Neuronal stem cell (in vitro differentiated cells): ENCODE measurements around the gene TMTC2.

Experiments used
- DNase-seq: peaks from one replicate; pipeline ENCODE4 v3.0.0-alpha.2; 2013; ENCODE audit warnings: low spot score
- H2AFZ ChIP-seq: one replicate; pipeline ENCODE4 v1.6.1; 2013; ENCODE audit warnings: mild to moderate bottlenecking, low read length, inconsistent platforms
- H2AK5ac ChIP-seq: 2 replicates; pipeline ENCODE4 v1.6.1; 2013; ENCODE audit warnings: low read depth, mild to moderate bottlenecking, inconsistent platforms, low read length, moderate library complexity, mixed read lengths
- H2BK120ac ChIP-seq: 2 replicates; pipeline ENCODE4 v1.6.1; 2013; ENCODE audit warnings: low read depth, mild to moderate bottlenecking, inconsistent platforms, low read length, moderate library complexity, mixed read lengths
- H2BK12ac ChIP-seq: one replicate; pipeline ENCODE4 v1.6.1; 2013; ENCODE audit warnings: low read length, inconsistent platforms
- H2BK15ac ChIP-seq: 2 replicates; pipeline ENCODE4 v1.6.1; 2013; ENCODE audit warnings: mild to moderate bottlenecking, low read length, inconsistent platforms, mixed read lengths
- H2BK5ac ChIP-seq: one replicate; pipeline ENCODE4 v1.6.1; 2013; ENCODE audit warnings: inconsistent platforms, mild to moderate bottlenecking, low read length, moderate library complexity
- H3K14ac ChIP-seq: one replicate; pipeline ENCODE4 v1.6.1; 2013; ENCODE audit warnings: low read length, inconsistent platforms
- H3K18ac ChIP-seq: 2 replicates; pipeline ENCODE4 v1.6.1; 2013; ENCODE audit warnings: low read length, inconsistent platforms
- H3K23ac ChIP-seq: 2 replicates; pipeline ENCODE4 v1.6.1; 2013; ENCODE audit warnings: low read depth, mild to moderate bottlenecking, mixed read lengths, low read length, inconsistent platforms; ENCODE audit not compliant: poor library complexity
- H3K27ac ChIP-seq: replicated peaks from 3 replicates; pipeline ENCODE4 v1.5.1; 2013; ENCODE audit warnings: low read length, inconsistent platforms
- H3K27me3 ChIP-seq, 3 experiments: 2 replicates each; pipeline ENCODE4 v1.6.1; 2013; ENCODE audit warnings: low read length in 3 of 3, mild to moderate bottlenecking in 2 of 3, inconsistent platforms in 1 of 3, low read depth in 1 of 3, mixed read lengths in 1 of 3, moderate library complexity in 1 of 3; ENCODE audit not compliant: control insufficient read depth in 3 of 3, insufficient read depth in 3 of 3
- H3K36me3 ChIP-seq, 2 donors: replicated peaks in 1 of 2; 2 replicates each; pipeline ENCODE4 v1.6.1; 2013; ENCODE audit warnings: low read length in 2 of 2; ENCODE audit not compliant: control insufficient read depth in 2 of 2, insufficient read depth in 2 of 2
- H3K4ac ChIP-seq: 2 replicates; pipeline ENCODE4 v1.6.1; 2013; ENCODE audit warnings: inconsistent platforms, mild to moderate bottlenecking, low read length, moderate library complexity
- H3K4me1 ChIP-seq, 2 donors: 1 replicate in 1 of 2; 2 replicates in 1 of 2; pipeline ENCODE4 v1.6.1; 2013; ENCODE audit warnings: low read length in 2 of 2, low read depth in 1 of 2; ENCODE audit not compliant: control insufficient read depth in 2 of 2, insufficient read depth in 1 of 2
- H3K4me2 ChIP-seq: one replicate; pipeline ENCODE4 v1.6.1; 2013; ENCODE audit warnings: mild to moderate bottlenecking, low read length, inconsistent platforms; ENCODE audit not compliant: insufficient read depth, poor library complexity, severe bottlenecking
- H3K4me3 ChIP-seq, 2 donors: 2 replicates each; pipeline ENCODE4 v1.5.1; 2013; ENCODE audit warnings: low read length in 2 of 2, mild to moderate bottlenecking in 2 of 2, inconsistent platforms in 1 of 2, moderate library complexity in 1 of 2
- H3K79me1 ChIP-seq: one replicate; pipeline ENCODE4 v1.6.1; 2013; ENCODE audit warnings: low read depth, mild to moderate bottlenecking, inconsistent platforms, low read length, moderate library complexity
- H3K9ac ChIP-seq: one replicate; pipeline ENCODE4 v1.6.1; 2013; ENCODE audit warnings: mild to moderate bottlenecking, low read depth, low read length, inconsistent platforms; ENCODE audit not compliant: poor library complexity
- H3K9me3 ChIP-seq, 2 donors: replicated peaks in 1 of 2; 2 replicates each; pipeline versions ENCODE3 to v1.6.1; 2013; ENCODE audit warnings: low read length in 2 of 2, mild to moderate bottlenecking in 2 of 2, inconsistent platforms in 1 of 2, low read depth in 1 of 2, mixed read lengths in 1 of 2, moderate library complexity in 1 of 2; ENCODE audit not compliant: control insufficient read depth in 2 of 2, insufficient read depth in 1 of 2
- H4K8ac ChIP-seq: one replicate; pipeline ENCODE4 v1.6.1; 2013; ENCODE audit warnings: low read depth, mild to moderate bottlenecking, inconsistent platforms, low read length, moderate library complexity
- H4K91ac ChIP-seq: one replicate; pipeline ENCODE4 v1.6.1; 2013; ENCODE audit warnings: low read length, low read depth, mild to moderate bottlenecking, inconsistent platforms; ENCODE audit not compliant: poor library complexity
- WGBS, 2 donors: extraction: QIAGEN DNeasy Blood & Tissue Kit; methylation state at CpG; one replicate each; pipeline ENCODE4 v1.1.7; 2013; ENCODE audit warnings: missing lambda C conversion rate in 2 of 2, mixed read lengths in 1 of 2; ENCODE audit not compliant: insufficient read length in 2 of 2, insufficient replicate concordance in 1 of 2; ENCODE audit errors: extremely low coverage in 2 of 2; 5-methylcytosine and 5-hydroxymethylcytosine counted together

The TMTC2 gene

GRCh38 chr12:82705774-82706173 lies 19.1 kb downstream of the TMTC2 start:
- peaks cover 0 to 28% of the 10 kb centered on the region in 2 donors for H3K9me3 ChIP-seq
- no peaks in the 10 kb centered on the region for H3K27me3 ChIP-seq
- no peak overlapping the region for H4K91ac ChIP-seq
- no peak overlapping the region for H2BK15ac ChIP-seq
- WGBS, 2 donors = no CpG with 5 or more reads among the region's 3 CpGs
- no peak overlapping the region for H3K23ac ChIP-seq
- H3K4ac ChIP-seq = no peak overlapping the region
- no peak overlapping the region for H3K18ac ChIP-seq
- H3K4me2 ChIP-seq = no peak overlapping the region
- peaks cover 16 to 27% of the 10 kb centered on the region in 2 donors for H3K4me1 ChIP-seq
- no peak overlapping the region for H3K27ac ChIP-seq
- no peaks in the 10 kb centered on the region for H3K79me1 ChIP-seq
- no peak overlapping the region for H2BK12ac ChIP-seq
- H3K36me3 ChIP-seq = peaks cover 0 to 60% of the 10 kb centered on the region in 2 donors
- no peak overlapping the region for H2BK120ac ChIP-seq
- no peak overlapping the region for H2AFZ ChIP-seq
- H3K4me3 ChIP-seq = no peak overlapping the region
- no peak overlapping the region for H3K14ac ChIP-seq
- no peak overlapping the region for H2AK5ac ChIP-seq
- no peak for DNase-seq
- no peak overlapping the region for H4K8ac ChIP-seq
- H3K9ac ChIP-seq = no peak overlapping the region
- no peak overlapping the region for H2BK5ac ChIP-seq

- no peak overlapping the region for H2BK15ac ChIP-seq
- peaks cover 0 to 17% of the 10 kb centered on the region in 2 donors for H3K9me3 ChIP-seq
- H3K79me1 ChIP-seq = no peaks in the 10 kb centered on the region
- H3K4me1 ChIP-seq = peaks cover 16 to 27% of the 10 kb centered on the region in 2 donors
- no peaks in the 10 kb centered on the region for H3K27me3 ChIP-seq
- H2BK12ac ChIP-seq = no peak overlapping the region
- peak overlapping the region in 1 of 2 donors; percentile 19 for H3K4me3 ChIP-seq
- H3K18ac ChIP-seq = no peak overlapping the region
- no peak overlapping the region for H3K14ac ChIP-seq
- no peak overlapping the region for H3K23ac ChIP-seq
- no peak for DNase-seq
- no peak overlapping the region for H4K91ac ChIP-seq
- peak overlapping the region; percentile 76 for H2AFZ ChIP-seq
- no peak overlapping the region for H3K4me2 ChIP-seq
- no peak overlapping the region for H3K4ac ChIP-seq
- H2BK5ac ChIP-seq = no peak overlapping the region
- no peak overlapping the region for H3K9ac ChIP-seq
- H3K27ac ChIP-seq = peak overlapping the region; percentile 20
- no CpG with 5 or more reads among the region's 10 CpGs for WGBS, 2 donors
- H2AK5ac ChIP-seq = no peak overlapping the region
- no peak overlapping the region for H4K8ac ChIP-seq
- H3K36me3 ChIP-seq = peaks cover 0 to 64% of the 10 kb centered on the region in 2 donors
- H2BK120ac ChIP-seq = no peak overlapping the region
Measured at GRCh38 chr12:82708061-82708879, 21.6 kb downstream of the TMTC2 start.

- Histone ChIP-seq H2BK120ac (no peak overlapping the region), H3K9me3 (peaks cover 0 to 19% of the 10 kb centered on the region in 2 donors), H3K79me1 (no peaks in the 10 kb centered on the region), H3K9ac (no peak overlapping the region), H3K18ac (no peak overlapping the region), H2BK12ac (no peak overlapping the region), H3K4me2 (no peak overlapping the region), H3K36me3 (peaks cover 0 to 65% of the 10 kb centered on the region in 2 donors), H4K91ac (no peak overlapping the region), H3K4me1 (peaks cover 16 to 27% of the 10 kb centered on the region in 2 donors), H3K23ac (no peak overlapping the region), H2BK15ac (no peak overlapping the region), H3K14ac (no peak overlapping the region), H3K4me3 (no peak overlapping the region), H4K8ac (no peak overlapping the region), H3K4ac (no peak overlapping the region), H3K27ac (no peak overlapping the region), H2AK5ac (no peak overlapping the region), H3K27me3 (no peaks in the 10 kb centered on the region), H2BK5ac (no peak overlapping the region), H2AFZ (no peak overlapping the region)
- WGBS, 2 donors = no CpG with 5 or more reads among the region's 2 CpGs
- no peak for DNase-seq
Measured at GRCh38 chr12:82709794-82710355, 23.2 kb downstream of the TMTC2 start.

- DNase-seq = no peak
- Histone ChIP-seq H3K27me3 (no peaks in the 10 kb centered on the region), H2BK120ac (no peak overlapping the region), H3K36me3 (peaks cover 0 to 63% of the 10 kb centered on the region in 2 donors), H3K4me3 (no peak overlapping the region), H3K14ac (no peak overlapping the region), H3K23ac (no peak overlapping the region), H3K27ac (no peak overlapping the region), H3K9me3 (peaks cover 0 to 20% of the 10 kb centered on the region in 2 donors), H2AK5ac (no peak overlapping the region), H3K18ac (no peak overlapping the region), H2BK12ac (no peak overlapping the region), H4K91ac (no peak overlapping the region), H3K4ac (no peak overlapping the region), H2BK15ac (no peak overlapping the region), H2AFZ (no peak overlapping the region), H3K79me1 (no peaks in the 10 kb centered on the region), H3K4me1 (peaks cover 16 to 27% of the 10 kb centered on the region in 2 donors), H3K9ac (no peak overlapping the region), H4K8ac (no peak overlapping the region), H2BK5ac (no peak overlapping the region), H3K4me2 (no peak overlapping the region)
- WGBS, 2 donors = no CpG with 5 or more reads among the region's 2 CpGs
Measured at GRCh38 chr12:82710741-82711140, 24.0 kb downstream of the TMTC2 start.
